HCT116 (cell line): ENCODE data around the gene RUFY1. TPM values are rescaled to one million over a fixed set of nuclear protein-coding genes. Genes with fewer than 3 reads are reported as not detected.

ENCODE experiments used
- ATAC-seq: fragments of 200-7000 bp; cut with Tn5 transposase; 2 replicates; pipeline ENCODE4 v1.9.1; 2020; ENCODE audit warnings: mild to moderate bottlenecking, moderate library complexity
- BruUV-seq: library from RNA; stranded (reverse); fragments of 400-500 nt; replicated peaks from 2 replicates; lab custom pipeline; 2021; lab: Mats Ljungman, UMichigan
- CTCF ChIA-PET: fragments of 300-600 bp; sonication (Branson Sonifier 250); formaldehyde crosslinking; loops from one replicate; lab custom pipeline; 2021; ENCODE audit warnings: antibody characterized with exemption; lab: Charles Lee
- POLR2A ChIA-PET: fragments of 300-600, 350-600 bp; sonication (Branson Sonifier 250); formaldehyde crosslinking; loops from one replicate; lab custom pipeline; 2021; ENCODE audit warnings: antibody characterized with exemption; lab: Charles Lee
- RAD21 ChIA-PET, 2 experiments: fragments of 300-600 bp; sonication (Branson Sonifier 250); formaldehyde crosslinking; loops; one replicate each; lab custom pipeline; 2023; ENCODE audit warnings: low total read pairs in 2 of 2; ENCODE audit not compliant: uncharacterized antibody in 2 of 2, unreplicated experiment in 2 of 2, low non-redundant PET in 1 of 2; lab: Charles Lee
- DNase-seq: peaks from one replicate; pipeline ENCODE4 v3.0.0-alpha.2; 2010; ENCODE audit warnings: low read depth, low spot score
- H2AFZ ChIP-seq: fragments of 200-600 bp; shearing (Covaris generic), sonication (generic); 2 replicates; pipeline ENCODE4 v1.6.1; 2017; ENCODE audit warnings: low read depth, mixed run types, mixed read lengths, antibody characterized with exemption, low read length; ENCODE audit not compliant: poor library complexity, severe bottlenecking
- H3K27ac ChIP-seq: 2 replicates; pipeline ENCODE4 v1.5.1; 2012; ENCODE audit warnings: low read depth, low read length
- H3K27me3 ChIP-seq: fragments of 200-600 bp; sonication (generic); 2 replicates; pipeline ENCODE4 v1.6.1; 2016; ENCODE audit warnings: mixed run types, low read length, mixed read lengths; ENCODE audit not compliant: insufficient read depth
- H3K36me3 ChIP-seq, 2 experiments: fragments of 200-500 bp in 1 of 2; fragments of 200-600 bp in 1 of 2; sonication (Bioruptor generic) in 1 of 2; sonication (generic) in 1 of 2; 2 replicates each; pipeline versions ENCODE4 v1.5.1 to v1.6.1; 2014 to 2016; ENCODE audit warnings: low read length in 2 of 2, inconsistent platforms in 1 of 2, mixed read lengths in 1 of 2, mixed run types in 1 of 2; ENCODE audit not compliant: insufficient read depth in 2 of 2, control insufficient read depth in 1 of 2
- H3K4me1 ChIP-seq, 2 experiments: fragments of 200-600 bp in 1 of 2; sonication (generic) in 1 of 2; 2 replicates each; pipeline versions ENCODE4 v1.5.1 to v1.6.1; 2012 to 2017; ENCODE audit warnings: low read length in 2 of 2, inconsistent platforms in 1 of 2, mild to moderate bottlenecking in 1 of 2, mixed read lengths in 1 of 2, mixed run types in 1 of 2, moderate library complexity in 1 of 2; ENCODE audit not compliant: insufficient read depth in 2 of 2, control insufficient read depth in 1 of 2
- H3K4me2 ChIP-seq: fragments of 200-600 bp; sonication (generic); 2 replicates; pipeline ENCODE4 v1.6.1; 2017; ENCODE audit warnings: mixed run types, low read length, mixed read lengths
- H3K4me3 ChIP-seq, 2 experiments: fragments of 200-600 bp in 1 of 2; sonication (generic) in 1 of 2; replicated peaks in 1 of 2; 2 replicates each; pipeline ENCODE4 v1.5.1; 2011 to 2016; ENCODE audit warnings: low read length in 2 of 2, control low read depth in 1 of 2, low read depth in 1 of 2, mild to moderate bottlenecking in 1 of 2, mixed read lengths in 1 of 2, mixed run types in 1 of 2
- H3K79me2 ChIP-seq: fragments of 200-600 bp; sonication (generic); 2 replicates; pipeline ENCODE4 v1.6.1; 2017; ENCODE audit warnings: mild to moderate bottlenecking, mixed run types, low read length, moderate library complexity, mixed read lengths; ENCODE audit not compliant: insufficient read depth
- H3K9ac ChIP-seq: fragments of 200-600 bp; sonication (generic); 2 replicates; pipeline ENCODE4 v1.6.1; 2016; ENCODE audit warnings: low read length, mixed read lengths
- H3K9me2 ChIP-seq: fragments of 200-600 bp; sonication (generic), shearing (Covaris generic); 2 replicates; pipeline ENCODE4 v1.6.1; 2017; ENCODE audit warnings: mixed run types, mild to moderate bottlenecking, moderate library complexity; ENCODE audit not compliant: insufficient read depth
- H3K9me3 ChIP-seq, 2 experiments: fragments of 200-500 bp in 1 of 2; fragments of 200-600 bp in 1 of 2; sonication (Bioruptor generic) in 1 of 2; sonication (generic) in 1 of 2; 2 replicates each; pipeline ENCODE4 v1.6.1; 2014 to 2017; ENCODE audit warnings: low read length in 2 of 2, mixed read lengths in 2 of 2, inconsistent platforms in 1 of 2, low read depth in 1 of 2, mild to moderate bottlenecking in 1 of 2, mixed run types in 1 of 2, moderate library complexity in 1 of 2; ENCODE audit not compliant: control insufficient read depth in 1 of 2, insufficient read depth in 1 of 2
- H4K20me1 ChIP-seq: fragments of 200-600 bp; sonication (generic), shearing (Covaris generic); 2 replicates; pipeline ENCODE4 v1.6.1; 2017; ENCODE audit warnings: mixed run types, mild to moderate bottlenecking, moderate library complexity; ENCODE audit not compliant: insufficient read depth
- CBX3 ChIP-seq: IDR thresholded peaks from 2 replicates; pipeline ENCODE4 v1.6.1; 2012; ENCODE audit warnings: low read depth
- EZH2 ChIP-seq: fragments of 200-600 bp; sonication (generic); IDR thresholded peaks from 2 replicates; pipeline ENCODE4 v1.6.1; 2017; ENCODE audit warnings: antibody characterized with exemption, mixed run types
- EZH2phosphoT487 ChIP-seq: fragments of 200-600 bp; IDR thresholded peaks from 2 replicates; pipeline ENCODE4 v1.6.1; 2018; ENCODE audit warnings: antibody characterized with exemption, borderline replicate concordance
- POLR2A ChIP-seq: IDR thresholded peaks from 2 replicates; pipeline ENCODE4 v1.7.0; 2011; ENCODE audit warnings: borderline replicate concordance; ENCODE audit not compliant: insufficient read depth, insufficient read length; ENCODE audit errors: extremely low read depth
- SRF ChIP-seq: IDR thresholded peaks from 2 replicates; pipeline ENCODE4 v1.6.1; 2012; ENCODE audit warnings: low read depth
- TCF7L2 ChIP-seq: IDR thresholded peaks from 2 replicates; pipeline ENCODE4 v1.7.0; 2011; ENCODE audit warnings: borderline replicate concordance, inconsistent platforms; ENCODE audit not compliant: insufficient read depth, insufficient read length; ENCODE audit errors: extremely low read depth
- YY1 ChIP-seq: IDR thresholded peaks from 2 replicates; pipeline ENCODE4 v1.6.1; 2011; ENCODE audit warnings: low read length, low read depth, moderate library complexity, mild to moderate bottlenecking; ENCODE audit not compliant: insufficient replicate concordance; ENCODE audit errors: extremely low read depth
- ZFX ChIP-seq: fragments of 450-650 bp; IDR thresholded peaks from 2 replicates; pipeline ENCODE4 v1.6.1; 2017
- intact Hi-C: fragments of 100-400 bp; cut with micrococcal nuclease; formaldehyde crosslinking; loops from 2 replicates; pipeline ENCODE4 v1.10.0; 2022
- total RNA-seq: library from RNA; stranded (reverse); gene quantifications from one replicate; pipeline ENCODE4 v1.2.1, GENCODE V29; 2021; ENCODE audit not compliant: unreplicated experiment

The RUFY1 gene
- total RNA-seq, 1 experiment from 2014 or later, result 32.9 TPM

DNA sequence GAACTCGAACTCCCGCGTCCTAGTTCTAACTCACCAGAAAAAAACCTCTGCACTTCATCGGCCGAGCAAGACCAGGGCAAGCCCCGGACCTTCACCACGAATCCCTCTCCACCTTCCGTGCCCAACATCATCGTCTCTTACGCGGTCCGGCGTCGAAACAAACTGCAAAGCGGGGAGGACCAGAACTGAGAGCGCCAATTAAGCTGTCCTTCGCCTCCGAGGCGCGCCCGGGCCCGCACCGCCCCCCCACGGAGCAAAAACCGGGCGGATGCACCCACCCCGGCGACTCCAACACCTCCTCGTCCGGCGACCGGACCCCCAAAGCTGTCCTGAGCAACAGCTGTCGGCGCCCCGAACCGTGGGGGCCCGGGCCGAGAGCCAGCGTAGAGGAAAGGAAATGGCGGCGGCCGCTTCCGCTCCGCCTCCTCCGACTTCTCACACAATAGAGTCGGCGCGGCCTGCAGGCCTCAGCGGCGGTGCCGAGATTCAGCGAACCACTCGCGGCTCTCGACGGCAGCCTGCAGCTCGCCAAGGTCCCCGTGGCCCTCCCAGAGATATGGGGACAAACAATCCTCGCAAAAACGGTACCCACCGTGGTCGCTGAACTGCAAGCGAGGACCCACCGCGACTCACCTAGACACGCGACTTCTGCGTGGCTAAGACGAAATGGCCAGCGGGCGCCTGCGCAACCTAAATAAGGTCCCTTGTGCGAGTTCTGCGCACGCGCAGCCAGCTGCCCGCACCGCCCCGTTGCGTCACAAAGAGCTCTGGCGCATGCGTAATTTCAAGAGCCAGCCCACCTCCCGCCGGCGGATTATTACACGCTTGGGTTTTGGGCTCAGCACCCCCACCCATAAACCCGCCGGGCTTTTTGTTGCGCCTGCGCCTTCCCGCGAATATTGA is 72.9 kb downstream of the RUFY1 start, which contains the start of gene HNRNPH1 (continued):
- TF ChIP-seq POLR2A (peak; percentile 99), YY1 (peak; percentile 56), CBX3 (no peak), EZH2phosphoT487 (no peak), EZH2 (no peak)

DNA sequence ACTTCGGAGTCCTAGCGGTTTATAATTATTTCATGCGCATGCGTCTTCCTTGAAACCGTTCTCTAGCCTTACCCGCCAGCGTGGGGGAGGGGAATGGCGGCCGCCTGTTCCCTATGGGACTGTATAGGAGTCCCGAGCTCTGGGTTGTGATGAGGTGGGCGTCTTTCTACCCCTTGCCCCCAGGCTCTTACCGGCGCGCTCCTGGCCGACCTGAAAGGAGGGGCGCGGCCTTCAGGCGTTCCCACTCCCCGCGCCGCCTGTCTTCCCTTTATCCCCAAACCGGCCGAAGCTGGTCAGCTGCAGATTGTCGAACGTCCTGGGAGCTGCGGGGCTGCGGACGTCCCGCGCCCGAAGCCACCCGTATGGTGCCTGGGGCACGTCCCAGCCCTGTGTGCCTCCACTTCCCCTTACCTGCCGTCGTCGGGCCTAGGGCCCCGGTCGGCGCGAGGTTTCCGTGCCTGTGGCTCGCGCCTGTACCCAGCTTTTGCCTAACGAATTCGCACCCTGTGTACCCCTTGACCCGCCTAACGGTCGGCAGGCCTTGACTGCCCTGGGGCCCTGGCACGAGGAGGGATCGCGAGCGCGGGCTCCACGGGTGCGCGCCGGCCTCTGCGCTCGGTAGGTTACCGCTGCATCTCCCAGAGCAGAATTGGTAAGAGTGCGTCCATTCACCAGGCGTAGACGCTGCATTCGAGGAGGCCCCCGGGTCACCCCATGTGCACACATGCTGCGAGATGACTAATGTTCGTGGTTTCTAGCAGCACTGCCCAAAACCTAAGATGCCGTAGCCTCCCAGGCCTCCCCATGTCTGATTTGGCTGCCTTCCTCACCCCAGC is 73.8 kb downstream of the RUFY1 start:
- peak; percentile 43 for ATAC-seq
- ChIA-PET POLR2A (interaction anchor here (0.6 to 3.5 kb wide), 32 partner anchors 8 to 1420 kb away, joined by 3 to 63 read pairs (median 4); partner anchors contain the start of genes CBY3, HNRNPAB, MAML1 and RUFY1), RAD21 (no interaction called here), CTCF (interaction anchor here (1.0 to 1.4 kb wide), 5 partner anchors 9 to 66 kb away, joined by 3 to 7 read pairs (median 4); no protein-coding TSS in a partner anchor)
- DNase-seq, result no peak
- Histone ChIP-seq H3K9me3 (no peaks in the 10 kb centered on the region), H2AFZ (no peak overlapping the region), H3K9ac (peak overlapping the region; percentile 100), H4K20me1 (peaks cover 35% of the 10 kb centered on the region; the same call in 1 of the 2 replicates), H3K36me3 (peaks cover 26 to 32% of the 10 kb centered on the region in 2 experiments), H3K4me2 (peak overlapping the region; percentile 92), H3K79me2 (peaks cover 42% of the 10 kb centered on the region), H3K27ac (peak overlapping the region; percentile 97), H3K27me3 (no peaks in the 10 kb centered on the region), H3K9me2 (no peaks in the 10 kb centered on the region), H3K4me1 (peaks cover 21 to 35% of the 10 kb centered on the region in 2 experiments), H3K4me3 (peak overlapping the region; percentile 91 to 98)
- TSS peak; percentile 95 for BruUV-seq
- intact Hi-C loops, result loop anchor here (1.0 to 5.0 kb wide), 3 partner anchors 43 to 75 kb away; no protein-coding TSS in a partner anchor
- peak; percentile 94 for TF ChIP-seq YY1
- no peak for TF ChIP-seq SRF
- peak; percentile 6 for TF ChIP-seq POLR2A
- TF ChIP-seq ZFX, result peak; percentile 87
- TF ChIP-seq TCF7L2, result peak; percentile 2
